Type B pancreatic cell (in vitro differentiated cells): ENCODE measurements around the gene GUCY2C. TPM values are rescaled to one million over a fixed set of nuclear protein-coding genes. Genes with fewer than 3 reads are reported as not detected.

ENCODE experiments used
- DNase-seq: peaks from one replicate; pipeline ENCODE4 v3.0.0; 2021; ENCODE audit warnings: mixed read lengths; ENCODE audit not compliant: unreplicated experiment; ENCODE audit errors: extremely low spot score
- H3K27ac Mint-ChIP-seq: 2 replicates; pipeline ENCODE4 v1.8.0; 2021; ENCODE audit warnings: mild to moderate bottlenecking, mixed read lengths
- H3K27me3 Mint-ChIP-seq: 2 replicates; pipeline ENCODE4 v1.8.0; 2021; ENCODE audit warnings: mixed read lengths
- H3K36me3 Mint-ChIP-seq: 2 replicates; pipeline ENCODE4 v1.8.0; 2021; ENCODE audit warnings: mixed read lengths
- H3K4me1 Mint-ChIP-seq: one replicate; pipeline ENCODE4 v1.8.0; 2021; ENCODE audit warnings: mixed read lengths; ENCODE audit not compliant: unreplicated experiment
- H3K4me3 Mint-ChIP-seq: 2 replicates; pipeline ENCODE4 v1.8.0; 2021; ENCODE audit warnings: mild to moderate bottlenecking, mixed read lengths
- H3K9me3 Mint-ChIP-seq: 2 replicates; pipeline ENCODE4 v1.8.0; 2021; ENCODE audit warnings: mixed read lengths
- CTCF ChIP-seq: fragments of 200-600 bp; sonication (generic); conservative IDR thresholded peaks from 2 replicates; pipeline ENCODE4 v1.5.0; 2021; ENCODE audit warnings: antibody characterized with exemption, mild to moderate bottlenecking
- total RNA-seq: library from RNA; stranded (reverse); gene quantifications from 2 replicates; pipeline ENCODE4 v1.2.1, GENCODE V29; 2021; ENCODE audit warnings: low replicate concordance

GUCY2C gene
- total RNA-seq, 1 donor from 2014 or later, result 2.1 TPM

DNA sequence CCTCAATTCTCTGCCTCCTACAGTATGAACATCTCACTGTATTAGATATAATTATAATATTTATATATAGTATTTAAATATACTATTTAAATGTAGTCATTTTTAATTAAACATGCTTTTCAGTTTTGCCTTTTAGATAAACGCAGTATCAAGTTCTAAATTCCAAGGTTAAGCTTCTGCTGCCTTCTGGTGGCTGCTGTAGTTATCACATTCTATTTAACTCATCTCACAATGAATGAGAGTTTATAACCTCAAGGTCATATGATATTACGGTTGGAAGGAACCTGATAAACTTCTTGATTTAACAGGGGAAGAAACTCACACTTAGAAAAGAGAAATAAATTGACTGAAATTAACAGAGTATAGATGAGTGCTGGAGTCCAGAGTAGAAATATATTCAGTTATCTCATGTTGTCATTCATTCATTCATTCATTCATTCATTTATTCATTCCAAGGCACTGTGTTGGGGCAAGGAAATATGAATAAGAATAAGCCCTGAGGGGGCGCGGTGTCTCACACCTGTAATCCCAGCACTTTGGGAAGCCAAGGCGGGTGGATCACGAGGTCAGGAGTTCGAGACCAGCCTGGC is 31.9 kb downstream of the GUCY2C start:
- no peaks in the 10 kb centered on the region for H3K4me1 Mint-ChIP-seq
- peaks cover 4% of the 10 kb centered on the region for H3K27me3 Mint-ChIP-seq
- H3K4me3 Mint-ChIP-seq, result no peak overlapping the region
- no peak overlapping the region for H3K27ac Mint-ChIP-seq
- H3K9me3 Mint-ChIP-seq, result no peaks in the 10 kb centered on the region
- no peak for DNase-seq
- H3K36me3 Mint-ChIP-seq, result peaks cover 6% of the 10 kb centered on the region
- peak; percentile 78 for TF ChIP-seq CTCF

DNA sequence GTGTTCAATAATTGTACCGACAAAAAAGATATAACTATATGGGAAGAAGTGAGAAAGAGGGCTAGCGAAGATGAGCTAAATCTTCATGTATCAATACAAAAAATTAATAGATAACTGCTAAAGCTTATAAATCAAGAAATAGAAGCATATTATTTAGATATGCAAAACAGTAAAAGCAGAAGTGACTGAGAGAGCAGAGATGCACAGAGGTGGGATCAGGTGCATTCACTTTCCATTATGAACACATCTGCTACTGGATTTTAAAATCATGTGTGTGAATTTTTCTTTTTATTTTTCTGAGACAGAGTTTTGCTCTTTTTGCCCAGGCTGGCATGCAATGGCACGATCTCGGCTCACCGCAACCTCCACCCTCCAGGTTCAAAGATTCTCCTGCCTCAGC is 33.4 kb downstream of the GUCY2C start:
- Mint-ChIP-seq H3K4me1 (no peaks in the 10 kb centered on the region), H3K4me3 (no peak overlapping the region), H3K36me3 (peaks cover 10% of the 10 kb centered on the region), H3K27me3 (peaks cover 4% of the 10 kb centered on the region), H3K27ac (no peak overlapping the region), H3K9me3 (no peaks in the 10 kb centered on the region)
- no peak for DNase-seq
- TF ChIP-seq CTCF, result no peak

DNA sequence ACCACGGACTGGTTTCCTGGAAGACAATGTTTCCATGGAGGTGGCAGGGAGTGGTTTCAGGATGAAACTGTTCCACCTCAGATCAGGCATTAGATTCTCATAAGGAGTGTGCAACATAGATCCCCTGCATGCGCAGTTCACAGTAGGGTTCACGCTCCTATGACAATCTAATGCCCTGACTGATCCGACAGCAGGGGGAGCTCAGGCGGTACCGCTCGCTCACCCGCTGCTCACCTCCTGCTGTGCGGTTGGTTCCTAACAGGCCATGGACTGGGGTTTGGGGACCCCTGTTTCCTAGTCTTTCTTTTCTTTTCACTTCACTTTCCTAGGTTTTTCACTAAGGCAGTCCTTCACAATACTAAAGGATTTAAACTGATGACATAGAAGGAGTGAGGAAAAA is 39.6 kb downstream of the GUCY2C start:
- no peak for DNase-seq
- no peak overlapping the region for H3K4me3 Mint-ChIP-seq
- H3K4me1 Mint-ChIP-seq, result no peaks in the 10 kb centered on the region
- peaks cover 4% of the 10 kb centered on the region for H3K36me3 Mint-ChIP-seq
- no peaks in the 10 kb centered on the region for H3K9me3 Mint-ChIP-seq
- no peak for TF ChIP-seq CTCF
- H3K27me3 Mint-ChIP-seq, result peaks cover 2% of the 10 kb centered on the region
- no peak overlapping the region for H3K27ac Mint-ChIP-seq

DNA sequence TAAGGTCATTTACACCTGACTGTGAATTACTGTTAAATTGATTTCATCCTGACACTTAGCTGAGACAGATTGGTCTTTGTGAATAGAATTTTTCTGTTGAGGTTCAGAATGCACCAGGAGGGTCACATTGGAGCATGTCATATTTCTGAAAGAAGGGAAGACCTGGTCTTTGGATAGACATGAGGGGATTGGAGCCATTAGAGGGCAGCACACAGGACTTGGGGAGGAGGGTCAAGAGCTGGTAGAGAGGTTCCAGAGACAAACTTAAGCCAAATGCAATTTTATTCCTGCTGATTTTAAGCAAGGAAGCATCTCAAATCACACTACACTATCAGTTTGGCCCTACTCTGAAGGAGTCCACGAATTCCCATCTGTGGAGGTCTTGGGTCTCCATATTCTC is 41.1 kb downstream of the GUCY2C start:
- no peaks in the 10 kb centered on the region for H3K4me1 Mint-ChIP-seq
- DNase-seq, result no peak
- TF ChIP-seq CTCF, result no peak
- H3K4me3 Mint-ChIP-seq, result no peak overlapping the region
- H3K27me3 Mint-ChIP-seq, result no peaks in the 10 kb centered on the region
- H3K27ac Mint-ChIP-seq, result no peak overlapping the region
- H3K36me3 Mint-ChIP-seq, result peaks cover 4% of the 10 kb centered on the region
- H3K9me3 Mint-ChIP-seq, result no peaks in the 10 kb centered on the region

DNA sequence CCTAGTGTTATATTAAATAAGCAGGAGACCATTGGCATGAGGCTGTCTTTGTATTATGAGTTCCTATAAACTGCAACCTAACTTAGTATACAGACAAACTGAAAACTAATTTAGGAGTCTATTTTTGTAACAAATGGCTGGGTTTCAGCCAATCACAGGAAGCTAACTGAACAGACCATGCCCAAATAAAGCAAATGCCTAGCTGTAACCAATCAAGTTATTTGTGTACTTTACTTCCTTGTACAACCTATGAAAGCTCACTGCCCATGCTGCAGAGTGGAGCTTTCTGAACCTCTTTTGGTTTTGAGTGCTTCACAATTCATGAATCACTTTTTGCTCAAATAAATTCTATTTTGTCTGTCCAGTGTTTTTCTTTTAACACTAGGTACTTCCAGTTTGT is 41.6 kb downstream of the GUCY2C start:
- no peak overlapping the region for H3K4me3 Mint-ChIP-seq
- H3K36me3 Mint-ChIP-seq, result peaks cover 4% of the 10 kb centered on the region
- TF ChIP-seq CTCF, result no peak
- no peak for DNase-seq
- no peaks in the 10 kb centered on the region for H3K9me3 Mint-ChIP-seq
- no peaks in the 10 kb centered on the region for H3K27me3 Mint-ChIP-seq
- no peak overlapping the region for H3K27ac Mint-ChIP-seq
- H3K4me1 Mint-ChIP-seq, result no peaks in the 10 kb centered on the region

GRCh38 chr12:14654416-14654815 is 42.0 kb downstream of the GUCY2C start:
- DNase-seq, result no peak
- Mint-ChIP-seq H3K36me3 (peaks cover 3% of the 10 kb centered on the region), H3K9me3 (no peaks in the 10 kb centered on the region), H3K4me3 (no peak overlapping the region), H3K27me3 (no peaks in the 10 kb centered on the region), H3K27ac (no peak overlapping the region), H3K4me1 (no peaks in the 10 kb centered on the region)
- no peak for TF ChIP-seq CTCF
